IPS-18c (cell line): Measurements from ENCODE around the gene CEMP1.

Experiments
- H3K4me3 ChIP-seq: 2 replicates; pipeline ENCODE4 v1.7.0; 2013; ENCODE audit warnings: low read depth, mild to moderate bottlenecking, low read length, moderate library complexity; ENCODE audit not compliant: insufficient read depth
- H3K9me3 ChIP-seq: one replicate; pipeline ENCODE4 v1.6.1; 2013; ENCODE audit warnings: mild to moderate bottlenecking, low read length, moderate library complexity; ENCODE audit not compliant: control insufficient read depth, insufficient read depth

CEMP1 gene

GRCh38 chr16:2527071-2527783 is 4.0 kb downstream of the CEMP1 start:
- Histone ChIP-seq H3K9me3 (no peaks in the 10 kb centered on the region), H3K4me3 (no peak overlapping the region)

DNA sequence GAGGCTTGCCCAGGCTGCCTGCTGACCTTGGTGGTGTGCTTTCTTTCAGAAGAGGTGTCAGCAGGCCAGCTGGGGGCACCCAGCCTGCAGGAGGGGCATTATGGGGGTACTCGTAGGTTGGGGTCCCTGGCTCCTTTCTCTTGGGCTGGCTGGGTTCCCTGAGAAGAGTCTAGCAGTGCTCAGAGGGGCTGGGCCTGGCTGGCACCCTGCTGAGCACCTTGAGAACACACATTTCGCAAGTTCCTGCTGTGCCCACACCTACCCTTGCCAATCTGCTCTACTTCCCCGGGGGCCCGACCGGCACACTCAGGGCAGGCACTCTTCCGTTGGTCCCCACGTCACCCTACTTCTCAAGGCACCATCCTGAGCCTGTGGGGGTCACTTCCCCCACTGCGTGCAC is 5.1 kb downstream of the CEMP1 start:
- H3K9me3 ChIP-seq, result no peaks in the 10 kb centered on the region
- no peak overlapping the region for H3K4me3 ChIP-seq

DNA sequence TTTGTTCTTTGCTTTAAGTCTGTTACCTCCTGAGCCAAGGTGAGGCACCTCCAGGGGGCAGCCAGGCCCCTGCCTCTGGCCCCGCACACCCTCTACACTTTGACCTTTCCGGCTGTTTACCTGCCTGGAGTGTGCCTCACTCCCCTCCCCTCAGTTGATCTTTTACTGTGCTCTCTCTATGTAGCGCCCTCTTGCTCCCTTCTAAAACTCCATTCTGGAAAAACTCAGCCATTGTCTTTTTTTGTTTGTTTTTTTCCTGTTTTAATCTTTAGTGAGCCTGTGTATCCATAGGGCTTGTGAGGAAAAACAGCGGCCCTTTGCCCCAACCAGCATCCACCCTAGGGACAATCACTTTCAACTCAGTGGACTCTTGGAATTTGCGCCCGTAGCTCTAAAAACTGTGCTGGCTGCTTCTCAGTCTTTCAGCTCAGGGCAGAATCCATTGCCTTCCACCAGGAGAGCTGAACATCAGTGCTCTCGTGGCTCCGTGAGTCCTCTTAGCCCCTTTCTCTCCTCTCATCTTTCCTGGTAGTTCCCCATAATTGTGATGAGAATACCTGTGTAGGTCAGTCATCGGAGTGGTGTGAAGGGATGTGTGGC is 6.8 kb downstream of the CEMP1 start:
- no peak overlapping the region for H3K4me3 ChIP-seq

DNA sequence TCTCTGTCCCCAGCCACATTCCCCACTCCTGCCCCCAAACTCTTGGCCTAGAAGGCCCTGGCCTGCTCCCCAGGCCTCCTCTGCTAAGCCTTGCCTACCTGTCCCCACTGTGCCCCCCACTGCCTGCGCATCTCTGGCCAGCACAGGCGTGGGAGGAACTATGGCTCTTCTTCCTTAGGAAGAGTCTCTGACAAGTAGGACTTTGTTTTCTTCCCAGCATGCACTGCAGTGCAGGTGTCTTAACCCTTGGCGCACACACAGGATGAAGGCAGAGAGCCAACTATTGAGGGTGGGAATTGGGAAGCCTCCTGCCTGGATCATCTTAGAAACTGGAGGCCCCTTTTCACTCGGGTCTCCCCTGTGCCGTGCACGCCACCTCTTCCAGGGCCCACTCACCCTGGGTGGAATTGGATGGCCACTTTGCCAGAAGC is 7.4 kb downstream of the CEMP1 start:
- H3K4me3 ChIP-seq, result no peak overlapping the region
- H3K9me3 ChIP-seq, result no peaks in the 10 kb centered on the region

More for the DNA sequence above, 6.8 kb downstream of the CEMP1 start:
- H3K9me3 ChIP-seq, result no peaks in the 10 kb centered on the region

DNA sequence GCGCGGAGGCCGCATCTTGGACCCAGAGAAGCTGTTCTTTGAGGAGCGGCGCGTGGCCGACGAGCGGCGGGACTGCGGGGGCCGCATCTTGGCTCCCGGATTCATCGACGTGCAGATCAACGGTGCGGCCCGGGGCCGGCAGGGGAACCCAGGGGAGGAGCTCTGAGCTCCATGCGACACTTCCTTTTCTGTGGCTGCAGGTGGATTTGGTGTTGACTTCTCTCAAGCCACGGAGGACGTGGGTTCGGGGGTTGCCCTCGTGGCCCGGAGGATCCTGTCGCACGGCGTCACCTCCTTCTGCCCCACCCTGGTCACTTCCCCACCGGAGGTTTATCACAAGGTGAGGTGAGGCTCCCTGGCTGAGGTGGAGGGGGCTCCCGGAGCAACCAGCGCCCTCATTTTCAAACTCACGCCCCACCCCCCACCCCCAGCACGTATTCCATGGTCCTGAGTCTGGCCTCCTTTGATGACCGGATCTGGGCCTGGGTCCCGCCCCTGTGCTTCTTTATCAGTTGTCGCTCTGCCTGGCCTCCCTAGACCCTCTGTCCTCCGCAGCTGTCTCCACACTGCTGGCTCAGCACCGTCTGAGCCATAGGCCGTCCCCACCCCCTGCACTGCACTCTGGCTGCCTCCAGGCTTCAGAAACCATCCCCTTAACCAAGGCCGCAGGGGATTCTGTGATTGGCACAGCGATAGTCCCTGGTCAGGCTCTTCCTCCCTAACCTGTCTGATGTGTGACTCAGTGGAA is 10.2 kb downstream of the CEMP1 start:
- H3K9me3 ChIP-seq, result no peaks in the 10 kb centered on the region
- peak overlapping the region; percentile 69 for H3K4me3 ChIP-seq

GRCh38 chr16:2520097-2520783 is 11.0 kb downstream of the CEMP1 start, which contains the start of gene AMDHD2:
AMDHD2 (plus strand) TSS chr16:2520371; CDS start chr16:2520459, 88 bp downstream.
- H3K4me3 ChIP-seq, result peak within 1 kb of the TSS; percentile 69
- no peaks in the 10 kb centered on the region for H3K9me3 ChIP-seq

DNA sequence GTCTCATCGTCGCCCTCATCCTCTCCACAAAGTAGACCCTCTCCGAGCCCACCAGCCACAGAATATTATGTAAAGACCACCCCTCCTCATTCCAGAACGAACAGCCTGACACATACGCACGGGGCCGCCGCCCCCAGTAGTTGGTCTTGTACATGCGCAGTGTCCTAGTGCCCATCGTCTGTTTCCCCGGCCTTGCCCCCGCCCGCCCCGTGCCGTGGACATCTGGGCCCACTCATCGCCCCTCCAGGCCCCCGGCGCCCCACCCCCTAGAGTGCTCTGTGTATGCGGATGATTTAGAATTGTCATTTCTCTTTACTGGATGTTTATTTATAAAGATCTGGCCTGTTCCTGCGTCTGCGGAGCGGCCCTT is 11.5 kb downstream of the CEMP1 start:
- Histone ChIP-seq H3K9me3 (no peaks in the 10 kb centered on the region), H3K4me3 (peak overlapping the region; percentile 20; the same call in 1 of the 2 replicates)

DNA sequence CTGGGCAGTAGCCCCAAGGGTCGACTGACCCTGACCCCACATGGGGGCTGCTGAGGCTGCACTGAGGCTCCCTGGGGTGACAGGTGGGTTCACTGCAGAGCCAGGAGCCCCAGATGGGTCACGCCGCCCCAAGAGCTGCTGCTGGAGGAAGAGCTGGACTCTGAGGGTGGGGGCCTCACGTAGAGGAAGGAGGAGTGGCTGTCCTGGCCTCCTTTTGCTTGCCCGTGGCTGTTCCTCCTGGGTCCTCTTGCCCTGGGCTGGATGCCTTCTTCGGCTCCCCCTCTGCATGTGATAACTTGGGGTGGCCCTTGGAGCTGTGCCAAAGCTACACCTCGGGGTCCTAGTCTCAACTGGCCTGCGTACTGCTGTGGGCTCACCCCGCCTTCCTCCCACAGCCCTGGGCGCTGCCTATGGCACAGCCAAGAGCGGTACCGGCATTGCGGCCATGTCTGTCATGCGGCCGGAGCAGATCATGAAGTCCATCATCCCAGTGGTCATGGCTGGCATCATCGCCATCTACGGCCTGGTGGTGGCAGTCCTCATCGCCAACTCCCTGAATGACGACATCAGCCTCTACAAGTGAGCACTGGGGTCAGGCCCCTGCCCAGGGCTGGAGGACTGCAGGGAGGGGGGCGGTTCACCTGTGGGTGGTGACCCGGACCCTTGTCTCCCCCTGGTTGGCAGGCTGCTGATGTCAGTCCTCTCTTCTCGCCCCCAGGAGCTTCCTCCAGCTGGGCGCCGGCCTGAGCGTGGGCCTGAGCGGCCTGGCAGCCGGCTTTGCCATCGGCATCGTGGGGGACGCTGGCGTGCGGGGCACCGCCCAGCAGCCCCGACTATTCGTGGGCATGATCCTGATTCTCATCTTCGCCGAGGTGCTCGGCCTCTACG is 12.1 kb downstream of the CEMP1 start:
- 0 out of 2 replicates have a peak overlapping the region, but pooled peaks have one; percentile 20 for H3K4me3 ChIP-seq
- H3K9me3 ChIP-seq, result no peaks in the 10 kb centered on the region

DNA sequence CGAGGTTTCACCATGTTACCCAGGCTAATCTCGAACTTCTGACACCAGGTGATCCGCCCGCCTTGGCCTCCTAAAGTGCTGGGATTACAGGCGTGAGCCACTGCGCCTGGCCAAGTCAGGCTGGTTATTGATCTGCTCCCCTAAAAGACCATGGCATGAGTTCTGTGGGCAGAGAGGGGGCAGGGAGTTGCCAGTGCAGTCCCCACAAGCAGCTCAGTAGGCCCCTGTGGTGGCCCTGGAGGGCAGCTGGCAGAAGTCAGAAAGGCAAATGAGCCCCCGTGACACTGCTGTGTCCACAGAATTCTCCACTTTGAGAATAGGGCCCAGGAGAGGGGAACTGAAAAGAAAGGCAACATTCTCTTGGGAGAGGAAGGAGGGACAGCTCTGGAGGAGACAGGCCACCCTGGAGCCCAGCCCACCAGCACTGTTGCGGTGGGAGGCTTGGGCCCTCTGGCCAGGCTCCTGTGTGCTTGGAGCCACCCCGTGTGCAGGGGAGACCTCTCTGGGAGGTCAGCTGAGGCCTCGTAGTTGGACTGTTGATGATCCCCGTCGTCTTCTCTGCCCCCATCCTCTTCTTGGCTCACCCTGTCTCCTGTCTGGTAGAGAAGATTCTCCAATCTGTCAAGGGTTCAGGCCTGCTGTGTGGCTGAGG is 13.1 kb downstream of the CEMP1 start:
- H3K4me3 ChIP-seq, result no peak overlapping the region

DNA sequence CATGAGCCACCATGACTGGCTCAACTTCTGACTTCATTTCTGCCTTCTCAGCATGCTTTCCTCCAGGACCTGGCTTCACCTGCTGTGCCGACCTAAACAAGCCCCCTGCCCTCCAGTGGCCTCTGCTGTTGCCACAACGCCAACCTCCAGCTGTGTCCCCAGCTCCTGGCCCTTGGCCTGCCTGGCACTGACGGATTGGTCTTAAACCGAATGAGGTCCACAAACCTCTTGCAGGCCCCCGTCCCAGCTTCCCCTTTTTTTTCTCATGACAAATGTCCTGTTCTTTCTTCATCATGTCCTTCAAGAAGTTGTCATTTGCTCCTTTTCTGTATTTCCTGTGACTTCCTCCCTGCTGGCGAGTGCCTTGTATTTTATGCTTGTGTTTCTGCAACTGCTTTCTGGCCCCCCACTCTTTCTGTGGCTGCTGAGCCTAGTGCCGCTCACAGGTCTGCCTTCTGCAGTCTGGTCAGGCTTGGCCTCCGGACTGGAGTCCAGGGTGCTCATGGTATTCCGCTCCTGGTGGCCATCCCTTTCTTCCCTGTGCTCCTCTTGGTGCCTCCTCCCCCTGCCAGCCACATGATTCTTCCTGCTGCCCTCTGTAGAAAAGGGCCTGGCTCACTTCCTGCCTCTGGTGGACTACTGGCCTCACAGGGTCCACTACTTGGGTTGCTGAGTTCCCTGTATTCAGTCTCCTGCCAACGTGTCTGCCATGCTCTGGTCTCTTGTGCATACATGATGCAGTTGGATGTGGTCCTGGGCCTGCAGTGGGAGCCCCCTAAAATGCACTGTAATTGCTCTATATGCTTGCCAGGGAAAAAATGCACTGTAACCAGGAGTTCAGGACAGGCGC is 14.6 kb downstream of the CEMP1 start:
- H3K4me3 ChIP-seq, result no peak overlapping the region
- no peaks in the 10 kb centered on the region for H3K9me3 ChIP-seq

More for the DNA sequence above, 13.1 kb downstream of the CEMP1 start:
- no peaks in the 10 kb centered on the region for H3K9me3 ChIP-seq

DNA sequence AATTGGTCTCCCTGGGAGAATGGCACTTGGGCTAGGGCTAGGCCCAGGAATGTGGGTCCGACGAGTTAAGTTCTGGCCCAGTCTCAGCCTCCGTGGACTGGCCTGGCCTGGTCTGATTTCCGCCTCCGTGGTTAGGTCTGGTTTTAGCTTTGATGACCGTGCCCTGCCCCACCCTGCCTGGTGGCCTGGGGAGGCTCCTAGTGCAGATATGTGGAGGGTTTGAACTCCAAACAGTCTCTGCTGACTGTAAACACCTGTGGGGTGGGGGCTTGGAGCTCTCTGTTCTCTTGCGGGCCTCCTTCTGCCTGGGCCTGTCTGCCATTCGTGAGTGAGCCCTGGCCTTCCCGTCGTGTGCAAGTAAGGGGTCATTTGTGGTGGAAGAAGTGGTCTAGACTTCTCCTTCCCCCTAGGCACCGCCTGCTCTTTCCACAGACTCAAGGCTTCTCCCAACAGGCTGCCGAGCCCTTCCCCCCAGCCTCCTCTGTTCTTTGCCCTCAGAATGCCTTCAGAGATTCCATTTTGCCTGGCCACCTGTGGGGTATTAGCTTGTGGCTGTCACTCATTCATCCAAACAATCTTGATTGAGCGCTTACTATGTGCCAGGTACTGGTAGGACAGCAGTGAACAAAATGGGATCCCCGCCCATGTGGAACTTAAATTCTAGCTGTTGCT is 15.9 kb downstream of the CEMP1 start:
- Histone ChIP-seq H3K9me3 (no peaks in the 10 kb centered on the region), H3K4me3 (peak overlapping the region; percentile 81)

DNA sequence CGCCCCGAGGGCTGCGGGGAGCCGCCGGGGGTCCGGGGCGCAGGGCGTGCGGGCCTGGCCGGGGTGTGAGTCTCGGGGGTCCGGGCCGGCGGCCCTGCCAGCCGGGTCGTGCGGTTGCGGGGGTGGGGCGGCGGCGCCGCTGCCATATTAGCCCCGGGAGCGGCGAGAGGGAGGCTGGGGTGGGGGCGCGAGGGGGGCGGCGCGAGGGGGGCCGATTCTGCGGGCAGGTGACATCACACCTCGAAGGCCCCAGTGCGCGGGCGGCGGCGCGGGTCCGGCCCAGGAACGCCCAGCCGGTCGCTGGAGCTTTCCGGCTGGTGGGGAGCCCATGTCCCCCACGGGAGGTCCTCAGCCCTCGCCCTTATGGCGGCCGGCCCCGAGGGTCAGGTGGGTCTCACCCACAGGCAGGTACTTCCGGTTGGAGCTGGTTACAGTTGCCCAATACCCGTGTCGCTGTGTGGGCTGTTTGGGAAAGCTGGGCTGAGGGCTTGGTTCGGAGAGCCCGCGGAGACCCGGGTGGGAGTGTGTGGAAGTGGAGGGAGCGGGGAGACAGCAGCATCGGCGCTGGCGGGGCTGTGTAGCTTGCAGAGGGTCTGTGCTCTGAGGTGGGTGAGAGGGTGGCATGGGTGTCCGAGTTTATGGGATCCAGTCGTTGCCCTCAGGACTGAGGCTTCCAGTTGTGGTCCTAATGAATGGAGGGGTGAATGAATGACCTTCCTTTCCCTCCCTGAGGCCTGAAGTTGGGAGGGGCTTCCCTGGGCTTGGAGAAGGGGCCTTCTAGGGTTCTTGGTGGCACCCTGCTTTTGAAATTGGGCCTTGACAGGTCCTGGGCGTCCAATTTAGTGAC is 16.7 kb downstream of the CEMP1 start:
- peak overlapping the region; percentile 81 for H3K4me3 ChIP-seq

GRCh38 chr16:2513405-2514332 is 17.5 kb downstream of the CEMP1 start, which contains the start of gene ATP6V0C:
ATP6V0C (plus strand) TSS chr16:2513952; CDS start chr16:2514104, 152 bp downstream.
- no peaks in the 10 kb centered on the region for H3K9me3 ChIP-seq
- peak within 1 kb of the TSS; percentile 81 for H3K4me3 ChIP-seq

More for the DNA sequence above, 16.7 kb downstream of the CEMP1 start:
- H3K9me3 ChIP-seq, result no peaks in the 10 kb centered on the region
